GM18867 (cell line): ENCODE results near the gene PKP4.
A peak's percentile ranks its signal among the peaks of the same experiment; 100 is the strongest.

Experiments
- ATAC-seq: cut with Tn5 transposase; IDR thresholded peaks from one replicate; pipeline ENCODE4 v1.9.1; 2021; ENCODE audit warnings: mild to moderate bottlenecking, moderate library complexity; ENCODE audit not compliant: unreplicated experiment

The PKP4 gene

GRCh38 chr2:158498043-158498748 lies 41.4 kb downstream of the PKP4 start:
- ATAC-seq, result no peak

GRCh38 chr2:158498749-158499136 lies 42.0 kb downstream of the PKP4 start:
- ATAC-seq, result no peak

DNA sequence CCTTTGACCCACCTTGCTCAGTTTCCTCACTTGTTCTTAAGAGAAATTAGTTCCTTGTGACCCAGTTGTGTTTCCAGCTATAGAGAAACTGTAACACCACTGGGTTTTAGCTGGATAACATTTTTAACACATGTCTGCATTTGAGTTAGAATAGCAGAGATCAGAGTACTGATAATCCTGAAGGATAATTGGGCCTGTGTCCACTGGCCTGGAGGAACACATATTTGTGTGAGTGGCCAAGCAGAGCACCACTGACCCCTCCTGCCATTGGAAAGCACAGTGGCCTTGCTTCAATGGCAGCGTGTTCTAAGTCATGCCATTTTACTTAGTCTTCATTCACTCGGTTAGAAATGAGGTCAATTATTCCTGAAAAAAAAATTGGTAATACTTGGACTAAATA lies 42.6 kb downstream of the PKP4 start:
- no peak for ATAC-seq

GRCh38 chr2:158500333-158500732 lies 43.6 kb downstream of the PKP4 start:
- no peak for ATAC-seq

DNA sequence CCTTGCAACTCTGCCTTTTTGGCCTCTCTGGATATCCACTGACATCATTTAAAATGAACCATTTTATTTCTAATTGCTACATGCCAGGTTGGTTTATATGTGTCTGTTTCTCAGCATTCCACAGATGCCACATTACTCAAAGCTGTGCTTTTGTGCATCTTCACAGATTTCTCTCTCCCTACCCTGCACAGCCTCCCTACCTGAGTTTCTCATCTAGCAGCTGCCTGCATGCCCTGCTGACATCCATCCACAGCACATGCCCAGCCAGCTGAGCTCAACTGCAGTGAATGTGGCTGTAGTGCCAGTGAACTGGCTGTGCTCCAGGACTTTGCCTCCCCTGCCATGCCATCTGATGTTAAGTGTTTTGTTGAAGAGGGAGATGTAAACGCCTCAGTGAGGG lies 44.5 kb downstream of the PKP4 start:
- ATAC-seq, result no peak

DNA sequence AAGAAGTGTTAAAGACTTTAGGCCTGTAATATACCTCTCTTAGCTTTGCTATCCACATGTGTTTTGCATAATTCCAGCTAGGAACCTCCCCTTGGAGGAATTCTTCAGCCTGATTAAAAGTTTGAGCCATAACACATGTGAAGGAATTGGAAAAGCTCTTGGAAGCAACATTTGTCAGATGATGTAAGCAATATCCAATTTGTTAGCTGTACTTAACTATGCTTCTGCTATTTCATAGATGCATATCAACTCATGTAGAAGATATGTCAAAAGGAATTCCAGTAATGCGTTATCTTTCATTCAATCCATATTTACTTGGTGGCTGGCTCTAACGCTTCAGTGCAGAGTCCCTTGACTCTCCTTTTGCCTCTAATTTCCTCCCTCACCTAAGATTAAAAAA lies 46.2 kb downstream of the PKP4 start:
- ATAC-seq, result no peak

GRCh38 chr2:158504088-158504487 lies 47.3 kb downstream of the PKP4 start:
- ATAC-seq, result no peak

GRCh38 chr2:158505448-158505934 lies 48.7 kb downstream of the PKP4 start:
- ATAC-seq, result no peak

GRCh38 chr2:158507141-158507540 lies 50.4 kb downstream of the PKP4 start:
- peak; percentile 88 for ATAC-seq

DNA sequence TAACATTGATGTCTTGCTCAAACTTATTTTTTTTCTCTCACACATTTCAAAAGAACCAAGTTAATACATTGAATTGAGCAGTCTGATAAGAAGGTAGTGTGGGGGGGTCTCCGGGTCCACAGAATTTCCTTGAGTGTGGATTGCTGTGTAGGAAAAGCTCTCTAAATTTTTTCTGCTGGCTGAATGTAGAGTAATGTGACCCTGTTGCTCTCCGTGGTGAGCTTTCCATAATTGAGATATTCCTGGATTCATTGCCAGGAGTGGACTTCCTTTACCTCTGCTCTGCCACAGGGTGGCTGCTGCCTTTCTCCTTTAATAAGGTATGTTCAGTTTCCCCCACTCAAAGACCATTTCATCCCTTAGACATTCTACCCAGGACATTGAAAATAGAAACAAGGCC lies 50.9 kb downstream of the PKP4 start:
- no peak for ATAC-seq

GRCh38 chr2:158509928-158510797 lies 53.4 kb downstream of the PKP4 start:
- ATAC-seq, result no peak

GRCh38 chr2:158510887-158511286 lies 54.1 kb downstream of the PKP4 start:
- ATAC-seq, result no peak

DNA sequence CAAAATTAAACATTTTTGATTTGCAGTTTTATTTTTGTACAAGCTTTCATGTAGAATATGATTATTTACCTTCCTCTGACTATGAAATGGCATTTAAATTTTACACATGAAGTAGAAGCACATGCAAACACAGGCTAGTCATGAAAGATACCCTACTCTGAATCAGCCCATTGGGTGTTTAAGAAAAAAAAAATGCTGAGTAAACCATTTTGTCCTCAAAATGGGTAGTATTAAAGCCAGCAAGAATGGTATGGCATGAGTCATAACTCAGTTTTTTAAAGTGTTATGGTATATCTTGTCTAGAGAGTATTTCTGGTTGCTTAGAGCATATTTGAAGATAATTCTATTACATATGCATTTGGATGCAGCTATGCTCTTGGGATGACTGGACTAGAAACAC lies 55.0 kb downstream of the PKP4 start:
- ATAC-seq, result no peak

DNA sequence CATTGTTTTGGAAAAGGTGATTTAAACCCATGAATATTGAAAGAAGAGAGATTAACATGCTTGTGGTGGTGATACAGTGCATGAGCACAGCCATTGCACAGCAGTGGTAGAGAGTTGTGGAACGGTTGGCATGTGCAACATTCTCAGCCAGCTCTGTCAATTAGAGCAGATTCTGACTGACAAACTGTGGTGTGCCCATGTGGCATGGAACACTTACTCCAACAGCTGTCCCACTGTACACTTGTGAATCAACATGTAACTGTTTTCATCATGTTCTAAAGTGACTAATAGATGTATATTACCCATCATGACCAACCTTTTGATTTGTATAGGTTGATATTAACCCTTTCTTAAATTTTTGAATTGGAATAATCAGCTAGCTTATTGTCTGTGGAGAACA lies 55.6 kb downstream of the PKP4 start:
- ATAC-seq, result no peak

- ATAC-seq, result no peak
Measured at GRCh38 chr2:158513841-158514240, 57.1 kb downstream of the PKP4 start.

- ATAC-seq, result no peak
Measured at GRCh38 chr2:158518084-158518483, 61.3 kb downstream of the PKP4 start.

- ATAC-seq, result no peak
Measured at GRCh38 chr2:158519481-158519880, 62.7 kb downstream of the PKP4 start.

GRCh38 chr2:158529379-158530259 lies 72.9 kb downstream of the PKP4 start:
- no peak for ATAC-seq

- ATAC-seq, result no peak
Measured at GRCh38 chr2:158530829-158531228, 74.1 kb downstream of the PKP4 start.

DNA sequence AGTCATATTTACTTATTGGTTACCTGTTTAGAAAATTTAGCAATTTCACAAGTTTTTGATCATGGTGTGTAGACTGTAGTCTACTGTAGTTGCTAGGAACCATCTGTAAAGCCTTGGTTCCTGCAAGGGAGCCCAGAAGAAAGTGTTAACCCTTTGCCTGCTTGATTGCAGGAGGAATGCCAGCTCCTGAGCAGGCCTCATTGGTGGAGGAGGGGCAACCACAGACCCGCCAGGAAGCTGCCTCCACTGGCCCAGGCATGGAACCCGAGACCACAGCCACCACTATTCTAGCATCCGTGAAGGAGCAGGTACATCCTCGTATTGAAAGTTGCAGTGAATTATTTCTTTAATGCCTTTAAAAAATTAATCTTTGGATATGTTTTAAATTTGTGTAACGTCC lies 76.3 kb downstream of the PKP4 start:
- ATAC-seq, result no peak
